Measurements from ENCODE around the gene PTRHD1. TPM values are rescaled to one million over a fixed set of nuclear protein-coding genes. Genes with fewer than 3 reads are reported as not detected.

Gene PTRHD1
- total RNA-seq, 1 donor from 2014 or later = 59.0 TPM

- Histone ChIP-seq H3K36me3 (ENCODE audit: control insufficient read depth in 3 of 3, insufficient read depth in 3 of 3, low read length in 3 of 3) (peaks cover 0 to 2% (median 0%) of the 10 kb centered on the region in 3 donors), H3K9ac (ENCODE audit: low read depth in 1 of 3, low read length in 3 of 3) (no peak overlapping the region), H3K9me3 (ENCODE audit: control insufficient read depth in 3 of 3, low read length in 3 of 3) (no peaks in the 10 kb centered on the region), H3K27me3 (ENCODE audit: control insufficient read depth in 3 of 3, insufficient read depth in 3 of 3, low read length in 3 of 3) (peaks cover 0 to 8% (median 3%) of the 10 kb centered on the region in 3 donors), H3K4me3 (ENCODE audit: low read length in 3 of 3) (no peak overlapping the region), H3K4me1 (ENCODE audit: control insufficient read depth in 3 of 3, insufficient read depth in 3 of 3, low read length in 3 of 3) (peaks cover 14 to 18% (median 16%) of the 10 kb centered on the region in 3 donors), H3K27ac (ENCODE audit: low read depth, low read length) (no peak overlapping the region)
Observed at GRCh38 chr2:24830351-24830750, 37.2 kb upstream of the PTRHD1 start.

GRCh38 chr2:24828238-24828996 is 35.2 kb upstream of the PTRHD1 start:
- no peaks in the 10 kb centered on the region for H3K9me3 ChIP-seq (ENCODE audit: control insufficient read depth in 3 of 3, low read length in 3 of 3)
- H3K27ac ChIP-seq (ENCODE audit: low read depth, low read length) = no peak overlapping the region
- peaks cover 14 to 18% (median 16%) of the 10 kb centered on the region in 3 donors for H3K4me1 ChIP-seq (ENCODE audit: control insufficient read depth in 3 of 3, insufficient read depth in 3 of 3, low read length in 3 of 3)
- peak overlapping the region in 1 of 3 donors; percentile 40 for H3K9ac ChIP-seq (ENCODE audit: low read depth in 1 of 3, low read length in 3 of 3)
- peaks cover 0 to 8% (median 3%) of the 10 kb centered on the region in 3 donors for H3K27me3 ChIP-seq (ENCODE audit: control insufficient read depth in 3 of 3, insufficient read depth in 3 of 3, low read length in 3 of 3)
- H3K36me3 ChIP-seq (ENCODE audit: control insufficient read depth in 3 of 3, insufficient read depth in 3 of 3, low read length in 3 of 3) = peaks cover 0 to 2% (median 0%) of the 10 kb centered on the region in 3 donors
- no peak overlapping the region for H3K4me3 ChIP-seq (ENCODE audit: low read length in 3 of 3)

- Histone ChIP-seq H3K36me3 (ENCODE audit: control insufficient read depth in 3 of 3, insufficient read depth in 3 of 3, low read length in 3 of 3) (no peaks in the 10 kb centered on the region), H3K27ac (ENCODE audit: low read depth, low read length) (no peak overlapping the region), H3K27me3 (ENCODE audit: control insufficient read depth in 3 of 3, insufficient read depth in 3 of 3, low read length in 3 of 3) (peaks cover 0 to 4% (median 3%) of the 10 kb centered on the region in 3 donors), H3K4me1 (ENCODE audit: control insufficient read depth in 3 of 3, insufficient read depth in 3 of 3, low read length in 3 of 3) (peaks cover 14 to 17% (median 16%) of the 10 kb centered on the region in 3 donors), H3K9ac (ENCODE audit: low read depth in 1 of 3, low read length in 3 of 3) (peak overlapping the region in 1 of 3 donors; percentile 40), H3K4me3 (ENCODE audit: low read length in 3 of 3) (peak overlapping the region; percentile 19 to 61 (median 52)), H3K9me3 (ENCODE audit: control insufficient read depth in 3 of 3, low read length in 3 of 3) (no peaks in the 10 kb centered on the region)
Observed at GRCh38 chr2:24827321-24828237, 34.4 kb upstream of the PTRHD1 start.

- Histone ChIP-seq H3K4me3 (ENCODE audit: low read length in 3 of 3) (no peak overlapping the region), H3K36me3 (ENCODE audit: control insufficient read depth in 3 of 3, insufficient read depth in 3 of 3, low read length in 3 of 3) (peaks cover under 1 to 2% (median 2%) of the 10 kb centered on the region in 3 donors), H3K9me3 (ENCODE audit: control insufficient read depth in 3 of 3, low read length in 3 of 3) (no peaks in the 10 kb centered on the region), H3K27ac (ENCODE audit: low read depth, low read length) (no peak overlapping the region), H3K27me3 (ENCODE audit: control insufficient read depth in 3 of 3, insufficient read depth in 3 of 3, low read length in 3 of 3) (peaks cover 0 to 4% (median 3%) of the 10 kb centered on the region in 3 donors), H3K9ac (ENCODE audit: low read depth in 1 of 3, low read length in 3 of 3) (no peak overlapping the region), H3K4me1 (ENCODE audit: control insufficient read depth in 3 of 3, insufficient read depth in 3 of 3, low read length in 3 of 3) (peaks cover 12 to 14% (median 12%) of the 10 kb centered on the region in 3 donors)
Observed at GRCh38 chr2:24826773-24827145, 33.6 kb upstream of the PTRHD1 start.

GRCh38 chr2:24825883-24826772 is 32.9 kb upstream of the PTRHD1 start:
- Histone ChIP-seq H3K27me3 (ENCODE audit: control insufficient read depth in 3 of 3, insufficient read depth in 3 of 3, low read length in 3 of 3) (peaks cover 0 to 4% (median 3%) of the 10 kb centered on the region in 3 donors), H3K36me3 (ENCODE audit: control insufficient read depth in 3 of 3, insufficient read depth in 3 of 3, low read length in 3 of 3) (peaks cover 4 to 8% (median 6%) of the 10 kb centered on the region in 3 donors), H3K27ac (ENCODE audit: low read depth, low read length) (no peak overlapping the region), H3K4me1 (ENCODE audit: control insufficient read depth in 3 of 3, insufficient read depth in 3 of 3, low read length in 3 of 3) (peaks cover 12 to 14% (median 12%) of the 10 kb centered on the region in 3 donors), H3K9ac (ENCODE audit: low read depth in 1 of 3, low read length in 3 of 3) (no peak overlapping the region), H3K9me3 (ENCODE audit: control insufficient read depth in 3 of 3, low read length in 3 of 3) (no peaks in the 10 kb centered on the region), H3K4me3 (ENCODE audit: low read length in 3 of 3) (no peak overlapping the region)

GRCh38 chr2:24824966-24825882 is 32.0 kb upstream of the PTRHD1 start:
- peaks cover 0 to 4% (median 3%) of the 10 kb centered on the region in 3 donors for H3K27me3 ChIP-seq (ENCODE audit: control insufficient read depth in 3 of 3, insufficient read depth in 3 of 3, low read length in 3 of 3)
- H3K9me3 ChIP-seq (ENCODE audit: control insufficient read depth in 3 of 3, low read length in 3 of 3) = no peaks in the 10 kb centered on the region
- H3K4me1 ChIP-seq (ENCODE audit: control insufficient read depth in 3 of 3, insufficient read depth in 3 of 3, low read length in 3 of 3) = peaks cover 12 to 14% (median 12%) of the 10 kb centered on the region in 3 donors
- no peak overlapping the region for H3K9ac ChIP-seq (ENCODE audit: low read depth in 1 of 3, low read length in 3 of 3)
- no peak overlapping the region for H3K27ac ChIP-seq (ENCODE audit: low read depth, low read length)
- peaks cover 5 to 15% (median 13%) of the 10 kb centered on the region in 3 donors for H3K36me3 ChIP-seq (ENCODE audit: control insufficient read depth in 3 of 3, insufficient read depth in 3 of 3, low read length in 3 of 3)
- H3K4me3 ChIP-seq (ENCODE audit: low read length in 3 of 3) = no peak overlapping the region

GRCh38 chr2:24824071-24824588 is 30.9 kb upstream of the PTRHD1 start:
- no peaks in the 10 kb centered on the region for H3K9me3 ChIP-seq (ENCODE audit: control insufficient read depth in 3 of 3, low read length in 3 of 3)
- no peak overlapping the region for H3K9ac ChIP-seq (ENCODE audit: low read depth in 1 of 3, low read length in 3 of 3)
- H3K4me3 ChIP-seq (ENCODE audit: low read length in 3 of 3) = no peak overlapping the region
- peaks cover 7 to 18% (median 16%) of the 10 kb centered on the region in 3 donors for H3K36me3 ChIP-seq (ENCODE audit: control insufficient read depth in 3 of 3, insufficient read depth in 3 of 3, low read length in 3 of 3)
- no peak overlapping the region for H3K27ac ChIP-seq (ENCODE audit: low read depth, low read length)
- H3K27me3 ChIP-seq (ENCODE audit: control insufficient read depth in 3 of 3, insufficient read depth in 3 of 3, low read length in 3 of 3) = peaks cover 0 to 4% (median 3%) of the 10 kb centered on the region in 3 donors
- H3K4me1 ChIP-seq (ENCODE audit: control insufficient read depth in 3 of 3, insufficient read depth in 3 of 3, low read length in 3 of 3) = peaks cover 12 to 14% (median 12%) of the 10 kb centered on the region in 3 donors

- Histone ChIP-seq H3K36me3 (ENCODE audit: control insufficient read depth in 3 of 3, insufficient read depth in 3 of 3, low read length in 3 of 3) (peaks cover 7 to 21% (median 16%) of the 10 kb centered on the region in 3 donors), H3K27ac (ENCODE audit: low read depth, low read length) (no peak overlapping the region), H3K4me1 (ENCODE audit: control insufficient read depth in 3 of 3, insufficient read depth in 3 of 3, low read length in 3 of 3) (peaks cover 1 to 3% (median 2%) of the 10 kb centered on the region in 3 donors), H3K9me3 (ENCODE audit: control insufficient read depth in 3 of 3, low read length in 3 of 3) (no peaks in the 10 kb centered on the region), H3K27me3 (ENCODE audit: control insufficient read depth in 3 of 3, insufficient read depth in 3 of 3, low read length in 3 of 3) (no peaks in the 10 kb centered on the region), H3K4me3 (ENCODE audit: low read length in 3 of 3) (no peak overlapping the region), H3K9ac (ENCODE audit: low read depth in 1 of 3, low read length in 3 of 3) (no peak overlapping the region)
Observed at GRCh38 chr2:24822049-24822706, 29.0 kb upstream of the PTRHD1 start.

Data from skeletal muscle tissue (tissue), 4 donors.